ENCODE measurements around the gene ESYT1.

ESYT1 gene, protein sequence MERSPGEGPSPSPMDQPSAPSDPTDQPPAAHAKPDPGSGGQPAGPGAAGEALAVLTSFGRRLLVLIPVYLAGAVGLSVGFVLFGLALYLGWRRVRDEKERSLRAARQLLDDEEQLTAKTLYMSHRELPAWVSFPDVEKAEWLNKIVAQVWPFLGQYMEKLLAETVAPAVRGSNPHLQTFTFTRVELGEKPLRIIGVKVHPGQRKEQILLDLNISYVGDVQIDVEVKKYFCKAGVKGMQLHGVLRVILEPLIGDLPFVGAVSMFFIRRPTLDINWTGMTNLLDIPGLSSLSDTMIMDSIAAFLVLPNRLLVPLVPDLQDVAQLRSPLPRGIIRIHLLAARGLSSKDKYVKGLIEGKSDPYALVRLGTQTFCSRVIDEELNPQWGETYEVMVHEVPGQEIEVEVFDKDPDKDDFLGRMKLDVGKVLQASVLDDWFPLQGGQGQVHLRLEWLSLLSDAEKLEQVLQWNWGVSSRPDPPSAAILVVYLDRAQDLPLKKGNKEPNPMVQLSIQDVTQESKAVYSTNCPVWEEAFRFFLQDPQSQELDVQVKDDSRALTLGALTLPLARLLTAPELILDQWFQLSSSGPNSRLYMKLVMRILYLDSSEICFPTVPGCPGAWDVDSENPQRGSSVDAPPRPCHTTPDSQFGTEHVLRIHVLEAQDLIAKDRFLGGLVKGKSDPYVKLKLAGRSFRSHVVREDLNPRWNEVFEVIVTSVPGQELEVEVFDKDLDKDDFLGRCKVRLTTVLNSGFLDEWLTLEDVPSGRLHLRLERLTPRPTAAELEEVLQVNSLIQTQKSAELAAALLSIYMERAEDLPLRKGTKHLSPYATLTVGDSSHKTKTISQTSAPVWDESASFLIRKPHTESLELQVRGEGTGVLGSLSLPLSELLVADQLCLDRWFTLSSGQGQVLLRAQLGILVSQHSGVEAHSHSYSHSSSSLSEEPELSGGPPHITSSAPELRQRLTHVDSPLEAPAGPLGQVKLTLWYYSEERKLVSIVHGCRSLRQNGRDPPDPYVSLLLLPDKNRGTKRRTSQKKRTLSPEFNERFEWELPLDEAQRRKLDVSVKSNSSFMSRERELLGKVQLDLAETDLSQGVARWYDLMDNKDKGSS

DNA sequence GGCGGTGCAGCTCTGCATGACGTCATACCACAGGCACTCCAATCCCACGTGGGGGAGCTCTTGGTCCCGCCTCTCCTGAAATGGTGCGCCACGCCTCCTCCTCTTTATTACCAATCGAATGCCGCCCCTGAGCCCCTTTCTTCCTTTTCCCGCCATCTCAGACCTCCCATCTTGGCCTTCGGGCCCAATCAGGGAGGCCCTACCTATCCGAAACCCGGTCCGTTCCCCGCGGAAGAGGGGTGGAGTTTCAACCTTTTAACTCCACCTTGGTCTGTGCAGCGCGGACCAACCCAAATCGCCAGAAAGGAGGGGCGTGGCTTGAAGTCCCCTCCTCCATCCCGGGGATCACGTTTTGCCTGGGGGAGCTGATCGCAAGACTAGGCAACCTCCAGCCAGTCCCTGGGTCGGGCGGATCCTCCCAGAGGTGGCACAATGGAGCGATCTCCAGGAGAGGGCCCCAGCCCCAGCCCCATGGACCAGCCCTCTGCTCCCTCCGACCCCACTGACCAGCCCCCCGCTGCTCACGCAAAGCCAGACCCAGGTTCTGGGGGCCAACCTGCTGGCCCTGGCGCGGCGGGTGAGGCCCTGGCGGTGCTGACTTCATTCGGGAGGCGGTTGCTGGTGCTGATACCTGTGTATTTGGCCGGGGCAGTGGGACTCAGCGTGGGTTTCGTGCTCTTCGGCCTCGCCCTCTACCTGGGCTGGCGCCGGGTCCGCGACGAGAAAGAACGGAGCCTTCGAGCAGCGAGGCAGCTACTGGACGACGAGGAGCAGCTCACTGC lies at the start of gene ESYT1:
Gene ESYT1, plus strand, starts transcription at position 380 of the 782 bp plus-strand sequence. Its CDS starts 53 bp downstream, at position 433.
- peak; percentile 95 for DNase-seq

DNA sequence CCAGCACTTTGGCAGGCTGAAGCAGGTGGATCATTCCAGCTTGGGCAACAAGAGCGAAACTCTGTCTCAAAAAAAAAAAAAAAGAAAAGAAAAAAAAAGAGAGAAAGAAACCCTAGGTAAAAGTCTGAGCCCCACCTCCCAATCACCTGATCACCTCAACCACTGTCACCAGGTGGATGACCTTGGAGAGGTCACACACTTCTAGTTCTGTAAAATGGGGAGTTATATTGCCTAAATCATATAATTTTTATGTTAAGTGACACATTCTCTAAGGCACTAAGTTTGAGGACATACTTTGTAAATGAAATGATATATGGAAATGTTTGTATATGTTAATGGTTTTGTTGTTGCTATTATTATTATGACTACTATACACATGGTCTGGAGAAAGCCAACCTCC lies 49.6 kb upstream of the ESYT1 start:
- no peak for DNase-seq

DNA sequence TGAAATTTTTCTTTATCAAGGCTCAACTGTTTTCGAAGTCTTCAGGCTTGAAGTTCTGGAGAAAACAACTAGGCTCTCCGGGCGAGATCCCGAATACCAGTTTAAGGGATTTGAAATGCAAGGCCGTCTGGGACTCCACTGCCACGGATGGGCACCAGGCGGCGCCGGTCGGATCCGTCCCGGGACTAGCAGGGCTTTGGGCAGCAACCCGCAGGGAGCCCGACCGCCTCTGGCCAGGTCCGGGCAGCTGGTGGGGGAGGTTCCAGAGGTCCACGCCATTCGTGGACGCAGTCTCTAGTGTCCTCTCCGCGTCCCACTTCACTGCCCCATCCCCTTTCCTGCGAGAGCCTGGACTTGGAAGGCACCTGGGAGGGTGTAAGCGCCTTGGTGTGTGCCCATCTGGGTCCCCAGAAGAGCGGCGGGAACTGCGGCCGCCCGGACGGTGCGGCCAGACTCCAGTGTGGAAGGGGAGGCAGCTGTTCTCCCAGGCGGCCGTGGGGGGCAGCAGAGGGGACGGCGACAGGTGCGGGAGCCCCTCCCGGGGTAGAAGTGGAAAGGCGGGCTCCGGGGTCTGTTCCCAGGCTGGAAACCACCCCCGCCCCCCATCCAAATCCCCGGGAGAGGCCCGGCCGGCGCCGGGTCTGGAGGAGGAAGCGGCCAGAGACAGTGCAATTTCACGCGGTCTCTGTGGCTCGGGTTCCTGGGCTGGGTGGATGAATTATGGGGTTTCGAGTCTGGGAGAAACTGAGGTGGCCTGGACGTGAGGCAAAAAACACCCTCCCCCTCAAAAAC lies 48.9 kb upstream of the ESYT1 start:
- DNase-seq, result peak; percentile 51

DNA sequence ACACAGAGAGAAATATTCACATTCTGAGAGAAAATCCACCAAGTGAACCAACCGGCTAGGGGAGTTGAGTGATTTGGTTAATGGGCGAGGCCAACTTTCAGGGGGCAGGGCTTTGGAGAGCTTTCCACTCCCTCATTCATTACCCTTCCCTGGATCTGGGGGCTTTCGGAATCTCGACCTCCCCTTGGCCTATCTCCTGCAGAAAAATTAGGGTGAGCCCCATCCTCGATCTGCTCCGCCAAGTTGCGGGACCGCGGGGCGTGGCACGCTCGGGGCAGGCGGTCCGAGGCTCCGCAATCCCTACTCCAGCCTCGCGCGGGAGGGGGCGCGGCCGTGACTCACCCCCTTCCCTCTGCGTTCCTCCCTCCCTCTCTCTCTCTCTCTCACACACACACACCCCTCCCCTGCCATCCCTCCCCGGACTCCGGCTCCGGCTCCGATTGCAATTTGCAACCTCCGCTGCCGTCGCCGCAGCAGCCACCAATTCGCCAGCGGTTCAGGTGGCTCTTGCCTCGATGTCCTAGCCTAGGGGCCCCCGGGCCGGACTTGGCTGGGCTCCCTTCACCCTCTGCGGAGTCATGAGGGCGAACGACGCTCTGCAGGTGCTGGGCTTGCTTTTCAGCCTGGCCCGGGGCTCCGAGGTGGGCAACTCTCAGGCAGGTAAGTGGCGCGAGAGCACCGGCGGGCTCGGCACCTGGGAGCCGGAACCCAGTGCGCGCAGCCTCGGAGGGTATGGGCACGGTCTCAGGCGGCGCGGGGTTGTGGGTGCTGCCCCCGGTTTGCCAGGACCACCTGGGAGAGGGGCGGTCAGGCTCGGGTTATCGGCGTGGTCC lies 48.1 kb upstream of the ESYT1 start, which contains the start of gene ERBB3:
Gene ERBB3, plus strand, starts transcription at position 443 of the 833 bp plus-strand sequence. Its CDS starts 136 bp downstream, at position 579.
- DNase-seq, result peak; percentile 59

DNA sequence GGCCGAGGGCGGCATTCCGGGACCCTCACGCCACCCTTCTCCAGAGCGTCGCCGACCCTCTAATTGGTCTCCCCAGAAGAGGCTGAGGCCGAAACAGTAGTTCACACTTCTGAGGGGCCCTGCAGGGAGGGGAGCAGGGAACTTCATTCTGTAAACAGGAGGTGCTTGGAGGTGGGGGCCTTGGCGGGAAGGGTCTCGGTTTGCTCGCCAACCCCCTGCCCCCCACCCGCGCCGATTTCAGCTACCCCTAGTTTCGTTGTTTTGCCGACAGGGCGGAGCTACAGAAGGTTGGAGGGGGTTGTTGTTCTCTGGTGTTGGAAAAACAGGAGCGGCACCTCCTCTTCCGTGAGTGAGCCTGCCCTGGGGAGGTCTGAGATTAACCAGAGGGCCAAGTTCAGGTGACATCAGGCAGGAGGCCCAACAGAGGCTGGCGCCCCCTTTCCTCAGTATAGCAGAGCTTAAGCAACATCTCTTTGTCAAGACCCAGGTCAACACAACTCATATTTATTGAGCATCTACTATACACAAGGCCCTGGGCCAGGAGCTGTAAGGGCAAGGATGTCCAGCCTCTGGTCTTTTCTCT lies 47.4 kb upstream of the ESYT1 start:
- DNase-seq, result no peak

DNA sequence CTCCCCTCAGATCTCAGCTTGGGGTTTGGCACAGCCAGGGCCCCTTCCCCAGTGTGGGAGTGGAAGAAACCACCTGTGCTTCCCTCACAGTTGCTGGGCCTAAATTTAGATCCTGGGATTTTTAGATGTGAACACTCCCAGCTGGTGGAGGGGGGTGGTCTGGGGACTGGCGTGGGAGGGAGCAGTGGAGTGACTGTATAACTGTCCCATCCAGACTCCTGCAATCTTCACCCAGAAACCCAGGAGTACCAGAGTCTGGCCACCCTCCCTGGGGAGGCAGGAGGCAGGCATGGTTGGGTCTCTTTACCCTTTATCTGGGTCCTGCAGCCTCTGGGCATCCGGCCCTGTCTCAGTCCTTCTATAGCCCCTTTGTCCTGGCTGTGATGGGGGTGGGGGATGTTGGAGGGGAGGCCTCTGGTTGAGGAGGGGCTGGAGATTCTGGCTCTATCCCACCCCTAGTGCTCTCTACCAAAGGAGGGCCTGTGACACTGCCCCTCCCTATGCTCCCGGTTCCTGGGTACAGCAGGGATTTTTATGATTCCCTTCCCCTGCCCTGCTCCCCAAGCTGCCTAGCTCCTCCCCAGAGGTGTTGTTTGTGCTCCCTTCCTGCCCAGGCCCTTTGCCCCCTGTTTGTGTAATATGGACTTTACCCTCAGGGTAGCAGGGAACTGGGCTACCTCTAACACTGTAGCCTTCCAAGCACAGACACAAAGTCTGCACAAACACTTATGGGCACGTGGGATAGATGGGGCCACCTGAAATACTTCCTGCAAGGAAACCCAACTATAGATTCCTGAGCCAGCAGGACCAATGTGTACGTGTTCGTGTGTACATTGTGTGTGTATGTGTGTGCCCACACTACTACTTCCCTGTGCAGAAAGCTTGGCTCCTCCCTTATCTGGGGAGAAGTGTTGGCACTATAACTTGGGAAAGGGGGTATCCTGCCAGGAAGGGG lies 46.4 kb upstream of the ESYT1 start:
- no peak for DNase-seq

DNA sequence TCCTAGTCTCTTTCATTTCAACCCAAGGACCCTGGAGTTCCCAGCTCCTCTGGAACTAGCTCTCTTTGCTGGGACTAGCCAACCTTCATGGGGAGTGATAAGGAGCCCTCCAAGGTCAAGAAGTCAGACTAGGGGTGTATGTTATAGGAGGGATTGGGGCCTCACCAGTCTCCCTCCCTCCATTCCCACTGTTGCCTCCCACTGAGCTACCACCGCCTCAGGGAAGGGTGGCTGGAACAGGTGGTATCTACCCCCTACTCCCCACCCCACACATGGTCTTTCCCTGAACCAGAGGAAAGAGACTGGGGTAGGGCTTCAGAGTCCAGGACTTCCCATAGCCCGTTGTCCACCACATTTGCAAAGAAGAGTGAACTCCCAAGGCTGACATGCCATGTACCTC lies 45.7 kb upstream of the ESYT1 start:
- no peak for DNase-seq

DNA sequence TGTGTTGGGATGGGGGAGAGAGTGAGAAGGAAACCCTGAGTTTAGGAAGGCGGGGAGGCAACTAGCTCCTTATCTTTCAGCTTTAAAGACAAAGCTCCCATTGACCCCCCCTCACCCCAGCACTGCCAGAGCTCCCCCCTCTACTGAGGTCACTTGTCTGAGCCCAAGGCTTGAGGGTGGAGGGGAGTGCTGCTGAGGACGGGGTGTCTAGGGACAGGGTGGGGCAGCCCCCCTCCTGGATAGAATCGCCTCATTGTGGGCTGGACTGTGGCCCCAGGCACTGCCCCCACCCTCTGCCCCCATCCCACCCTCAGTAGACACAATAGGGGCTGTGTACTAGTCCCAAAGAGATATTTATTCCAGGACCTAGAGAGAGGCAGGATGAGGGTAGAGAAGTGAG lies 45.1 kb upstream of the ESYT1 start:
- DNase-seq, result no peak

DNA sequence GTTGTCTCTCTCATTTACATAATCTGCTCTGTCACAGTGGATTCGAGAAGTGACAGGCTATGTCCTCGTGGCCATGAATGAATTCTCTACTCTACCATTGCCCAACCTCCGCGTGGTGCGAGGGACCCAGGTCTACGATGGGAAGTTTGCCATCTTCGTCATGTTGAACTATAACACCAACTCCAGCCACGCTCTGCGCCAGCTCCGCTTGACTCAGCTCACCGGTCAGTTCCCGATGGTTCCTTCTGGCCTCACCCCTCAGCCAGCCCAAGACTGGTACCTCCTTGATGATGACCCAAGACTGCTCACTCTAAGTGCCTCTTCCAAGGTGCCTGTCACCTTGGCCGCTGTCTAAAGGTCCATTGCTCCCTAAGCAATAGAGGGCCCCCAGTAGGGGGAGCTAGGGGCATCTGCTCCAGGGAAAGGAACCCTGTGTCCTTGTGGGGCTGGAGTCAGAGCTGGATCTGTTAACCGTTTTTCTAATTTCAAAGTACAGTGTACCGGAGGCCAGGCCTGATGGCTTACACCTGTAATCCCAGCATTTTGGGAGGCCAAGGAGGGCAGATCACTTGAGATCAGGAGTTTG lies 43.0 kb upstream of the ESYT1 start:
- no peak for DNase-seq

DNA sequence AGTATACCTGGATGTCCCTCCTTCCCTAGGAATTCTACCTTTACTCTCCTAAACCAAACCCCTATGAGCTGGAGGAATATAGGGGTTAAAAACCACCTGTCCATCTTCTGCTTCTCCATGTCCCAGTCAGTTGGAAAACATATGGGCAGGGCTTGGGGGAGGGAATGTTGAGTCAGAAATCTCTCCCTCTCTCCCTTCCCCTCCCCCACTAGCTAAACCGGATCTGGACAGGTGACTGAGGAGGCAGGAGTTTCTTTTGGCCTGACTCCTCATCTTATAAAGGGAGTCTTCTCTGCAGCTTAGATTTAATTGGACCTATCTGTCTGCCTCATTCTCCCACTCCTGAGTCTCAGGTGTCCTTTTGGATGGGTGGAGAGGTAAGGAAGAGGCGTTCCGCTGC lies 42.0 kb upstream of the ESYT1 start:
- no peak for DNase-seq

DNA sequence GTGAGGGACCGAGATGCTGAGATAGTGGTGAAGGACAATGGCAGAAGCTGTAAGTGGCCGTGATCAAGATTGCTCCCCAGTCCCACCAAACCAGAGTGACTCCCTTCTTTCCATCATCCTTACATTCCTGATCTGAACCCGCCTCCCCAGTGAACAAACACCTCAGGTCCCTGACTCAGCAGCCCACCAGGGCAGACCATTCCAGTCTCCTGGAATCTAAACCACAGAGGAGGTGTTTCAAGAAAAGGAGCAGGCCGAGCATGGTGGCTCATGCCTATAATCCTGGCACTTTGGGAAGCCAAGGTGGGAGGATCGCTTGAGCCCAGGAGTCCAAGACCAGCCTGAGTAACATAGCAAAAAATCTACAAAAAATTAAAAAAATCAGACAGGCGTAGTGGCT lies 41.5 kb upstream of the ESYT1 start:
- no peak for DNase-seq

DNA sequence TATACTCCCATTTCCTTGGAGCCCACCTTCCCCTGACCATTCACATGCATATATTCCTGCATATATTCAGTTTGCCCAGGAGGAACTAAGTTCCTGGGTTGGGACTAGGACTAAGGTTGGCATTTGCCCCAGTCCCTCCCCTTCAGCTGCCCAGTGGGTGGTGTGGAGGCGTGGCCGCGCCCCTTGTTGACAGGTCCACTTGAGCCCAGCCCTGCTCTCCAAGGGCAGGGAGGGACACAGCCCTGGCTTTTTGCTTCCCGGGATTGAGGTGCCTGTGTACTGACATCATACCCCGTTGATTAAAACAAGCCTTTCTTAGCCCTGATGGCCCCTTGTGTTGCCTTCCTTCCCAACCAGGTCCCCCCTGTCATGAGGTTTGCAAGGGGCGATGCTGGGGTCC lies 40.8 kb upstream of the ESYT1 start:
- DNase-seq, result no peak

DNA sequence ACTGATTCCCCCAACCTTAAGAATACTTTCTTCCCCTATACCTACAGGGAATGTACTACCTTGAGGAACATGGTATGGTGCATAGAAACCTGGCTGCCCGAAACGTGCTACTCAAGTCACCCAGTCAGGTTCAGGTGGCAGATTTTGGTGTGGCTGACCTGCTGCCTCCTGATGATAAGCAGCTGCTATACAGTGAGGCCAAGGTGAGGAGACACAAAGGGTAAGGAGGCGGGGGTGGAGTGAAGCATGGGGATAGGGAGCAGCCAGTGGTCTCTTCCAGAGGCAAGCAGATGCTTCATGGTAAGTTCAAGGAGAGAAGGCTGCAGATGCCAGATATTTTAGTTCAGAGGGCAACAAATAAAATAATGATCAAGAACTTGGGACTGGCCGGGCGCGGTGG lies 30.3 kb upstream of the ESYT1 start:
- no peak for DNase-seq

DNA sequence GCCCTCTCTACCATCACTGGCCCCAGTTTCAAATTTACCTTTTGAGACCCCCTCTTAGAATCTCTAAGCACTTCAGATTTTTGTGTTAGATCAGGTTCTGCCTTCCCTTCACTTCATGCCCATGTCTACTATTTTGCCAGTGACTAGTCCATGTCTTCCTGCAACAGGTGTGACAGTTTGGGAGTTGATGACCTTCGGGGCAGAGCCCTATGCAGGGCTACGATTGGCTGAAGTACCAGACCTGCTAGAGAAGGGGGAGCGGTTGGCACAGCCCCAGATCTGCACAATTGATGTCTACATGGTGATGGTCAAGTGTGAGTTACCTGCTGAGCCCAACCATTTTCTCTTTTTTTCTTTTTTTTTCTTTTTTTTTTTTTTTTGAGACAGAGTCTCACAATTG lies 29.5 kb upstream of the ESYT1 start:
- no peak for DNase-seq

DNA sequence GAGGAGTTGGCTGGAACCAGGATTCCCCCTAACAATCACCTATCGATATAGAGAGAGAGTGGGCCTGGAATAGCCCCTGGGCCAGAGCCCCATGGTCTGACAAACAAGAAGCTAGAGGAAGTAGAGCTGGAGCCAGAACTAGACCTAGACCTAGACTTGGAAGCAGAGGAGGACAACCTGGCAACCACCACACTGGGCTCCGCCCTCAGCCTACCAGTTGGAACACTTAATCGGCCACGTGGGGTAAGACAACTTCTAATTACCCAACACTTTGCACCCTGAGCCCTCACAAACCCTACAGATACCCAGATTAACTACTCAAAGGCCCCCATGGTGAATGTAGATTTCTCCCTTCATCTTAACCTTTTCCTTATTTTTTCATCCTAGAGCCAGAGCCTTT lies 28.3 kb upstream of the ESYT1 start:
- DNase-seq, result no peak

DNA sequence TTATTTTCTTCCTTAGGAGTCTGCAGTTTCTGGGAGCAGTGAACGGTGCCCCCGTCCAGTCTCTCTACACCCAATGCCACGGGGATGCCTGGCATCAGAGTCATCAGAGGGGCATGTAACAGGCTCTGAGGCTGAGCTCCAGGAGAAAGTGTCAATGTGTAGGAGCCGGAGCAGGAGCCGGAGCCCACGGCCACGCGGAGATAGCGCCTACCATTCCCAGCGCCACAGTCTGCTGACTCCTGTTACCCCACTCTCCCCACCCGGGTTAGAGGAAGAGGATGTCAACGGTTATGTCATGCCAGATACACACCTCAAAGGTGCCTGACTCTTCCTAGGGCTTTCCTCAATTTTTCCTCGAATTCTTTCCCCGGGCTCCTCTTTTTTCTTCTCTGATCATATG lies 27.0 kb upstream of the ESYT1 start:
- DNase-seq, result no peak

DNA sequence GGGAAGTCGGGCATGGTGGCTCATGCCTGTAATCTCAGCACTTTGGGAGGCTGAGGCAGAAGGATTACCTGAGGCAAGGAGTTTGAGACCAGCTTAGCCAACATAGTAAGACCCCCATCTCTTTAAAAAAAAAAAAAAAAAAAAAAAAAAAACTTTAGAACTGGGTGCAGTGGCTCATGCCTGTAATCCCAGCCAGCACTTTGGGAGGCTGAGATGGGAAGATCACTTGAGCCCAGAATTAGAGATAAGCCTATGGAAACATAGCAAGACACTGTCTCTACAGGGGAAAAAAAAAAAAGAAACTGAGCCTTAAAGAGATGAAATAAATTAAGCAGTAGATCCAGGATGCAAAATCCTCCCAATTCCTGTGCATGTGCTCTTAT lies 25.4 kb upstream of the ESYT1 start:
- no peak for DNase-seq

DNA sequence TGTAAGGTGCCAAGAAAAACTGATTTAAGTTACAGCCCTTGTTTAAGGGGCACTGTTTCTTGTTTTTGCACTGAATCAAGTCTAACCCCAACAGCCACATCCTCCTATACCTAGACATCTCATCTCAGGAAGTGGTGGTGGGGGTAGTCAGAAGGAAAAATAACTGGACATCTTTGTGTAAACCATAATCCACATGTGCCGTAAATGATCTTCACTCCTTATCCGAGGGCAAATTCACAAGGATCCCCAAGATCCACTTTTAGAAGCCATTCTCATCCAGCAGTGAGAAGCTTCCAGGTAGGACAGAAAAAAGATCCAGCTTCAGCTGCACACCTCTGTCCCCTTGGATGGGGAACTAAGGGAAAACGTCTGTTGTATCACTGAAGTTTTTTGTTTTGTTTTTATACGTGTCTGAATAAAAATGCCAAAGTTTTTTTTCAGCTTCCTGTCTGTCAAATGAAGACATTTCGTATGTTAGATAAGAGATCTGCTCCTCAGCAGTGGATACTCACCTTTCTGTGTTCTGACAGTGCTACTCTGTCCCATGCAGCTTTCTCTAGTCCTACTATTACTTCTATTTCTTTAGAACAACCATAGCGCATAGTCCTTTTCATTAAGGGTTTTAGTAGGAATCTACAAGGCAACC lies 24.9 kb upstream of the ESYT1 start:
- no peak for DNase-seq

DNA sequence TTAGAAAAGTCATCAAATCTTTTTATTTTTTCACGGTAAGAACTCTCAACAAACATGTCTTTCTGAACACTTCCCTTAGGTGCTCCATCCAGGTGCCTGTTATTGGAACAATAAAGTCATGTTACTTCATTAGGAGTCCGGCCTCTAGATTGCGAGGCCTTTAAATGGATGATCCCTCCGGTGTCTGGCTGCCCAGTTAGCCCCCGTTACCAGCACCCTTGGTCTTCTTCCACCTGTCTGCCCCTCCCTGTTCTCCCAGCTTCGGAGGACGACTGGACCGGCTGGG lies 24.3 kb upstream of the ESYT1 start:
- no peak for DNase-seq

Data from activated CD4-positive, alpha-beta T cell treated with anti-CD3 and anti-CD28 coated beads, Interleukin-2, amount 50 U/mL, for 1 hour (primary cell).